GM18867 (cell line): Measurements from ENCODE around the gene C19orf85.

Source experiments
- ATAC-seq: cut with Tn5 transposase; IDR thresholded peaks from one replicate; pipeline ENCODE4 v1.9.1; 2021; ENCODE audit warnings: mild to moderate bottlenecking, moderate library complexity; ENCODE audit not compliant: unreplicated experiment

The C19orf85 gene

GRCh38 chr19:55478364-55478763, 13.8 kb upstream of the C19orf85 start:
- no peak for ATAC-seq

GRCh38 chr19:55477905-55478304, 13.4 kb upstream of the C19orf85 start:
- ATAC-seq, result no peak

GRCh38 chr19:55476100-55476775, 11.7 kb upstream of the C19orf85 start, which contains the start of gene ZNF628:
ZNF628 (plus strand) TSS chr19:55476617; CDS start chr19:55479911, 3,294 bp downstream.
- ATAC-seq, result peak; percentile 88

- no peak for ATAC-seq
Measured at GRCh38 chr19:55474269-55475265, 10.0 kb upstream of the C19orf85 start.

- ATAC-seq, result no peak
Measured at GRCh38 chr19:55473225-55474012, 8.9 kb upstream of the C19orf85 start.

GRCh38 chr19:55472463-55472862, 7.9 kb upstream of the C19orf85 start:
- ATAC-seq, result no peak

- no peak for ATAC-seq
Measured at GRCh38 chr19:55471266-55471665, 6.7 kb upstream of the C19orf85 start.

GRCh38 chr19:55468054-55468393, 3.5 kb upstream of the C19orf85 start:
- ATAC-seq, result no peak

GRCh38 chr19:55467236-55468053, 2.9 kb upstream of the C19orf85 start:
- peak; percentile 63 for ATAC-seq

- ATAC-seq, result no peak
Measured at GRCh38 chr19:55466241-55466614, 1.7 kb upstream of the C19orf85 start.

GRCh38 chr19:55465460-55466240, 1.1 kb upstream of the C19orf85 start:
- no peak for ATAC-seq

- ATAC-seq, result no peak
Measured at GRCh38 chr19:55464039-55464661, 401 bp downstream of the C19orf85 start.

- ATAC-seq, result no peak
Measured at GRCh38 chr19:55463583-55464031, 944 bp downstream of the C19orf85 start.

GRCh38 chr19:55462722-55463121, 1.8 kb downstream of the C19orf85 start:
- no peak for ATAC-seq

- ATAC-seq, result no peak
Measured at GRCh38 chr19:55461974-55462626, 2.5 kb downstream of the C19orf85 start.

GRCh38 chr19:55461259-55461973, 3.1 kb downstream of the C19orf85 start, which contains the start of gene ISOC2:
ISOC2 (minus strand) TSS chr19:55461642; CDS start chr19:55456486, 5,156 bp downstream.
- peak; percentile 89 for ATAC-seq

- ATAC-seq, result no peak
Measured at GRCh38 chr19:55460670-55461258, 3.8 kb downstream of the C19orf85 start.
